ENCODE measurements around the gene NUTF2.

The NUTF2 gene

DNA sequence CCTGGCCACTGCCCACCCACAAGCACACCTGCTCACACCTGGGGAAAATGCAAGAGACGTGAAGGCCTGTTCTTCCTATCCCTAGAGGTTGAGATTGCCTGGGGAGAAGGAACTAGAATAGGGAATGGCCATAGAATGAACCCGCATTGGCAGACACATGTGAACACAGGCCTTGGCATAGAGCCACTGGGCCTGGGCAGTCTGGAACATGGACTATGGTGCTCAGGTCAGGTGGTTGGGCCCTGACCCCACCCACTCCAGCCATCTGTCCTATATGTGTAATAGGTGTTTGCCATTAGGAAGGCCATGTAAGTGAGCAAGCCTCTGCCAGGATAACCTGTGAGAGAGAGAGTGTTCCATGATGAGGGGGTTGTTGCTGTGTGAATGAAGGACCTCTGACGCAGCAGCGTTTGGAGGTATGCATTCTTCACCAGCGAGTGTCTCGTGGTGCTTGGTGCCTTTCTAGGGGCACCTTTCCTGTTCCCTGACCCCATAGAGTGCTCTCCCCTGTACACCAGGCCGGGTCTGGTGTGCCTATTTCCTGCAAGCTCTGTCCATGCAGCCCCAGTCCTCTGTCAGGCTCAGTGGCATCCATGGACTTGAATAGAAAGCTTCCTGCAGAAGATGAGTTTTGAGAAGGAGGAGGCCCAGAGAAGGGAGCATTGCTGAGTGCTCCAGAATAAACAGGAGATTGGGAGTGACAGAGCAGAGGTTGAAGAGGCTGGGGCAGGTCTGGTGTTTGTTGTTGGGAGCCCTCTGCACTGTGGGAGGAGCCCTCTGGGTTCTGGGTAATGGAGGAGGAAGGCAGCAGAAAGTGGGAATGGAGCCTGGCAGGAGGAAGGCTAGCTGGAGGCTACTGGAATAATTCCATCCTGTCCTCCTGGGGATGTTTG lies 69.3 kb downstream of the NUTF2 start:
- H3K4me3 ChIP-seq (ENCODE audit: low read depth, low read length), result no peak overlapping the region
- TF ChIP-seq, protein P1, sequence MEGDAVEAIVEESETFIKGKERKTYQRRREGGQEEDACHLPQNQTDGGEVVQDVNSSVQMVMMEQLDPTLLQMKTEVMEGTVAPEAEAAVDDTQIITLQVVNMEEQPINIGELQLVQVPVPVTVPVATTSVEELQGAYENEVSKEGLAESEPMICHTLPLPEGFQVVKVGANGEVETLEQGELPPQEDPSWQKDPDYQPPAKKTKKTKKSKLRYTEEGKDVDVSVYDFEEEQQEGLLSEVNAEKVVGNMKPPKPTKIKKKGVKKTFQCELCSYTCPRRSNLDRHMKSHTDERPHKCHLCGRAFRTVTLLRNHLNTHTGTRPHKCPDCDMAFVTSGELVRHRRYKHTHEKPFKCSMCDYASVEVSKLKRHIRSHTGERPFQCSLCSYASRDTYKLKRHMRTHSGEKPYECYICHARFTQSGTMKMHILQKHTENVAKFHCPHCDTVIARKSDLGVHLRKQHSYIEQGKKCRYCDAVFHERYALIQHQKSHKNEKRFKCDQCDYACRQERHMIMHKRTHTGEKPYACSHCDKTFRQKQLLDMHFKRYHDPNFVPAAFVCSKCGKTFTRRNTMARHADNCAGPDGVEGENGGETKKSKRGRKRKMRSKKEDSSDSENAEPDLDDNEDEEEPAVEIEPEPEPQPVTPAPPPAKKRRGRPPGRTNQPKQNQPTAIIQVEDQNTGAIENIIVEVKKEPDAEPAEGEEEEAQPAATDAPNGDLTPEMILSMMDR (IDR thresholded peaks at IDR 0.05; ENCODE audit: low read depth, low read length), result no peak

DNA sequence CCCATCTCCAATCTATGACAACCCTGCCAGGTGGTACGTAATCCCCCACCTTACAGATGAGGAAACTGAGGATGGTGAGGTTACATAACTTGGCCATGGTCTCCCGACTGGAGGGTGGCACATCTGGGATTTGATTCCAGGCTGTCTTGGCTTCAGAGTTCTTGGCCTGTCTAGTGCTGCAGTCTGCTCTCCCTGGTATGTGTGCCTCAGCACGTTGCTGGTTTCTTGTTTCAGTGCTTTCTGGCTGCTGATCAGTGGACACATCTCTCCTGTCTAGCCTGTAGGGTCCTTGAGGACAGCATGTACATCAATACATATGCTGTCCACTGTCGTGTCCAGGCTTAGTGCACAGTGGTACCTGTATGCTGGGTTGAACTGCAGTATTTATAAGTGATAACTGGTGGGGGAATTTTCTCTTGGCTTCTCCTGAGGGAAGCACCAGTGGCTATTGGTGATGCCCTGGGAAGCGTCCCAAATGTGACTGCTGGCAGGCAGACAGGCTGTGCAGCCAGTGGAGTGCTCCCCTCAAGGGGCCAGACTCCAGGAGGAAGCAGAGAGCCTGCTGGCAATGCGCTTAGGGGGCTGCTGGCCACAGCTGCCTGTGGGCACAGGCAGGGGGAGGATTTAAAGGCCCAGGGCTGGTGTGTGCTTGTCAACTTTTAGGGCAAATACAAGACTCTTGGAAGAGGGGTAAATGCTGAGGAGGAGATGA lies 70.6 kb downstream of the NUTF2 start:
- no peak overlapping the region for H3K4me3 ChIP-seq (ENCODE audit: low read depth, low read length)
- TF ChIP-seq, protein P1 (IDR thresholded peaks at IDR 0.05; ENCODE audit: low read depth, low read length), result no peak

DNA sequence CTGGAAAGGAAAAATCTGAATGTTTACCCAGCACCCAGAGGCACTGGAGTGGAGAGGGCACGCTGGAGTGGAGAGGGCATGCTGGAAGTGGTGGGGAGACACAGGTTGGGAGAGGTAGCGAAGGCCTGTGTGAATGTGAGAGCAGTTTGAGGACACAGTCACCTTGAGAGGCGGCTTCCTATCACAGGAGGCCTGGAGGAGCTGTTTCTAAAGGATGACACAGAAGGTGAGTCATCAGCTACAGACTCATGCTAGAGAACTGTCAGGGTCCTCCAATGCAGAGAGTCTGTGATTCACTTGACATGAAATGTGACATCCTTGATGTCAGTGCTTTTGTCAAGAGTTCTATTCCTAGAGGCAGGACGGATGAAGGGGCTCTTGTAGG lies 71.1 kb downstream of the NUTF2 start:
- H3K4me3 ChIP-seq (ENCODE audit: low read depth, low read length), result no peak overlapping the region
- TF ChIP-seq, protein P1 (IDR thresholded peaks at IDR 0.05; ENCODE audit: low read depth, low read length), result no peak

DNA sequence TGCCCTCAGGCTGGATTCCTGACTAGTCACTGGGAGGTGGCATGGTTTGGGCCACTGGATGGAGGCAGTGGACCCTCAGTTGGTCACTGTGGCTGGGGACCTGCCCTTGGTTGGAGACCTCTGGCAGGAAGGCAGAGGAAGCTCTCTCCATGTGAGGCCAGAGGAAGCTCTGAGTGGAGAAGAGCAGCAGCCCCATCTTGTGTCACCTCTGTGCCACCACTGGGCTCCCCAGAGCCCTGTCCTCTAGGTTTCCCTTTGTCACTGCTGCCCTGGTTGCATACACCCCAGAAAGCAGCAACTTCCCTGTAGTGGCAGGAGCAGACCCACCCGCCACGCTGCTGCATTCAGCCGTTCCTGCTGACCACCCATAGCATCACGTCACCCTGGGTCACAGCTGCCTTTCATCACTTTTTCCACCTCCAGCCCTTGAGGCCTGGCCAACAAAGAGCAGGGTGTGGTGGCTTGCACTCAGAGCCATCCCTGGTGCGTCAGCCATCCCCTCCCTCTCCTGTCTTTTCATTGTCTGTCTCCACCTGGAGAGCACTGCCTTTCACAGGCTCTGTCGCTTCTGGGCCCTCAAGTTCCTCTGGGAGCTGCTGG lies 73.0 kb downstream of the NUTF2 start:
- TF ChIP-seq, protein P1 (IDR thresholded peaks at IDR 0.05; ENCODE audit: low read depth, low read length), result no peak
- H3K4me3 ChIP-seq (ENCODE audit: low read depth, low read length), result no peak overlapping the region
